Stimulated activated naive CD8-positive, alpha-beta T cell treated with anti-CD3 and anti-CD28 coated beads, Interleukin-15, amount 100 ng/mL, for 72 hours (primary cell): ENCODE data around the gene ZDHHC14.
"Not testable (repeated sequence)": the region's sequence is repeated elsewhere in the genome, so short reads cannot be mapped to it uniquely, and the experiment has no call there.

ENCODE experiments used
- ATAC-seq: fragments of 150-1000 bp; cut with Tn5 transposase; 2 replicates; pipeline ENCODE4 v1.10.0; 2021; ENCODE audit warnings: mild to moderate bottlenecking, moderate library complexity
- DNase-seq, 2 donors: peaks; one replicate each; pipeline ENCODE4 v3.0.0; 2021 to 2022
- H3K27ac Mint-ChIP-seq, 2 donors: one replicate each; pipeline ENCODE4 v1.8.0; 2022; ENCODE audit warnings: mild to moderate bottlenecking in 2 of 2, mixed read lengths in 2 of 2, moderate library complexity in 2 of 2
- H3K27me3 Mint-ChIP-seq: one replicate; pipeline ENCODE4 v1.8.0; 2022; ENCODE audit warnings: mixed read lengths
- H3K4me1 Mint-ChIP-seq: one replicate; pipeline ENCODE4 v1.8.0; 2022; ENCODE audit warnings: mild to moderate bottlenecking, mixed read lengths
- H3K4me3 Mint-ChIP-seq, 2 donors: one replicate each; pipeline ENCODE4 v1.8.0; 2022; ENCODE audit warnings: mild to moderate bottlenecking in 2 of 2, mixed read lengths in 2 of 2, moderate library complexity in 1 of 2
- H3K9me3 Mint-ChIP-seq, 2 donors: one replicate each; pipeline ENCODE4 v1.8.0; 2022; ENCODE audit warnings: mixed read lengths in 2 of 2

Gene ZDHHC14

DNA sequence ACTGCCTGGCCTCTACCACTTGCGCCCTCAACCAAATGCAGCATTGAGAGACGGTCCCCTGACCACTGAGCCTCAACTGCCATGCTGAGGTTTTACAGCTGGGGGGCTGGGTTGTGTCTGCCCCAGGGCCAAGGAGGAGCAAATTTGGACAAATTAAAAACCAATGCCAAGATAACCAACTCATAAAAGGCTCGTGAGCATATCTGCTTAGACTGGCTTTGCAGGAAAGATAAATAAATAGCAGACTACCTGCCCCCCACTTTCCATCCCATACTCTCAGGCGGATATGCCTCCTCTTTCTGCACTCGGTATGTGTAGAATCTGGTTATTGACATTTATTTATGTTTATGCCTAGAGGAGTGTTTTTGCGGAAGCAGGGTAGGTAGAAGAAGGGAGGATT is 76.8 kb downstream of the ZDHHC14 start:
- ATAC-seq (no peak), DNase-seq (no peak)
- H3K27ac Mint-ChIP-seq = no peak overlapping the region
- peaks cover 7% of the 10 kb centered on the region for H3K27me3 Mint-ChIP-seq
- H3K9me3 Mint-ChIP-seq = no peaks in the 10 kb centered on the region
- H3K4me1 Mint-ChIP-seq = peaks cover 50% of the 10 kb centered on the region
- H3K4me3 Mint-ChIP-seq = no peak overlapping the region

DNA sequence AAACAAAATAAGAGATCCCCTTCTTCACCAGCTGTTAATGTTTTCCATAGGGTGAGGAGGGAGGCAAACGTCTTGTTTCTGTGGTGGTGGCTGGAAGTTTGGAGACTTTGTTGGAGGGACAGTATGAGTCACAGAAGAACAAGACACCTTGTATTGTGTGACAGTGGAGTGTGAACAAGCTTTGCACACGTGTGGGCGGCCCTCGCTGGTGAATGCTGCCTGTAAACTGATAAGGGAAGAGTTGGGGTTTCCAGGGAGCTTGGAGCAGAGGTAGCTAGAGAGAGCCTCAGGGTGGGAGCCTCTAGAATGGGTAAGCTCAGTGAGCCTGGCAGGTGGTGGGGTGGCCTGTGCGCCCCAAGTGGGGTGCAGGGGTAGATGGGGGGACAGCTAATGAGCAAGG is 78.3 kb downstream of the ZDHHC14 start:
- peak in 1 of 2 donors; percentile 35 for DNase-seq
- no peak for ATAC-seq
- peak overlapping the region; percentile 48 to 68 for H3K4me3 Mint-ChIP-seq

DNA sequence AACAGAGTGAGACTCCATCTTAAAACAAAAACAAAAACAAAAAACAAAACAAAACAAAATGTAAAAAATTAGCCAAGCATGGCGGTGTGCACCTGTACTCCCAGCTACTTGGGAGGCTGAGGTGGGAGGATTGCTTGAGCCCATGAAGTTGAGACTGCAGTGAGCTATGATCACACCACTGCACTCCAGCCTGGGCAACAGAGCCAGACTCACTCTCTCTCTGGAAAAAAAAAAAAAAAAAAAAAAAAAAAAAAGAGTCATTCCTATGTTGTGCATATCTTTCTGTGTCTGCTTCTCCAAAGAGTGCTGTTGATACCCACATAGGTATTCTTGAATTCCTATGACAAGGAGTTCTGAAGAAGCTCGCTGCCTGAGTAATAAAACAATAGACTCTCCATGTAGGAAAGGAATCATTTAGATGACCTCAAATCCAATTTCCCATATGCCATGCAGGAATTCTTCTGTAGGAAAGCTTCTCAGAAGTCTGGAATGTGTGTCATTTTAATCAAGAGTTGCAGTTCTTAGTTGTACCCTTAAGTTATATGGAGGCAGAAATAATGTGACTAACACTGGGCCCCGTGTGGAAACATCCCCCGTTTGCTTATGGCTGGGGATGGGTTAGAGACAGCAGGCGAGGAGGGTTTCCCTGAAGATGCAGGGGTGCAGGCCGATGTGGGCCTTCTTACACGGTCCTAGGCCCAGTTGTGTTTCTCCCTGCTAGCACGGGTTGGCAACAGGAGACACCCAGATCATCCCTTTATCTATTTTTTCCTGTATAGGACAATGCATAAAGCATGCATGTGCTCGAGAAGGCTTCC is 79.4 kb downstream of the ZDHHC14 start:
- H3K27ac Mint-ChIP-seq = peak overlapping the region; percentile 40 to 95
- peaks cover 62% of the 10 kb centered on the region for H3K4me1 Mint-ChIP-seq
- H3K4me3 Mint-ChIP-seq = peak overlapping the region; percentile 3 to 11
- H3K27me3 Mint-ChIP-seq = peaks cover 2% of the 10 kb centered on the region
- H3K9me3 Mint-ChIP-seq = no peaks in the 10 kb centered on the region
- ATAC-seq (peak; percentile 60), DNase-seq (no peak)

More for the DNA sequence above, 78.3 kb downstream of the ZDHHC14 start:
- Mint-ChIP-seq H3K9me3 (no peaks in the 10 kb centered on the region), H3K27ac (peak overlapping the region; percentile 87 to 91), H3K4me1 (peaks cover 54% of the 10 kb centered on the region), H3K27me3 (peaks cover 7% of the 10 kb centered on the region)

GRCh38 chr6:157461000-157461915 is 80.3 kb downstream of the ZDHHC14 start:
- H3K27me3 Mint-ChIP-seq = no peaks in the 10 kb centered on the region
- peaks cover 59% of the 10 kb centered on the region for H3K4me1 Mint-ChIP-seq
- DNase-seq (peak; percentile 81 to 92), ATAC-seq (peak; percentile 91)
- H3K4me3 Mint-ChIP-seq = peak overlapping the region; percentile 34 to 49
- H3K27ac Mint-ChIP-seq = peak overlapping the region; percentile 86 to 95
- H3K9me3 Mint-ChIP-seq = no peaks in the 10 kb centered on the region

DNA sequence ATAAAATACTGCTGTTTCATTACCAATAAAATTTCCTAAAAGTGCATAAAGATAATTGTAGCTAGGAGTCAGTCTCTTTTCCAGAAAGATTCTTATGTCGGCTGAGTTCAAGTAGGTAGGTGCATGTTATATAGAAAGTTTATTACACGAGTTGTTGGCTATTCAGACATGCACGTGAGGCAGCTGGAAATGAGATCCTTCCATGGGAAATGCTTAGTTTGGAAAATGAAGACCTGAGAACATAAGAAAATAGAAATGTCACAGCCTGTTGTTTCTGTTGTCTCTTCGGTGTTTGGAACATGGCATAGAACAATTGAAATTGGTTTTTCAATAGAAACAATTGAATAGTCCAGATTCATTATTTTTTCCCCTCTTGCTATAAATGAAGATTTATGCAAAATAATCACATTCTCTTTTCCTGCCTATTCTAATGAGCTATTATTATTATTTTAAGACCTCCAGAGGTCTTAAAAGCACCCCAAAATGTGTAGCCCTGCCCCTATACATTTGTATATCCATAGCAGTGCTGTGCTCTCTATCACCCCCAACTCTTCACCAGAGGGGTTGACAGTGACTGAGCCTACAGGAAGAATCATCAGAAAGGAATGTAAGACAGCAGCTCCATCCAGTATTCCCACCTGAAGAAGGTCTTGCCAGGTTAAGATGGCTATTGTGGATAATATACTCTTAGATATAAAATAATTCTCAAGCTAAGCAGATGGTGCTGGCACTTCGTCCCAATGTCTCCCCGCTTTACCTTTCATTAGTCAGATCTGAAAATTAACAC is 82.2 kb downstream of the ZDHHC14 start:
- no peak overlapping the region for H3K27ac Mint-ChIP-seq

DNA sequence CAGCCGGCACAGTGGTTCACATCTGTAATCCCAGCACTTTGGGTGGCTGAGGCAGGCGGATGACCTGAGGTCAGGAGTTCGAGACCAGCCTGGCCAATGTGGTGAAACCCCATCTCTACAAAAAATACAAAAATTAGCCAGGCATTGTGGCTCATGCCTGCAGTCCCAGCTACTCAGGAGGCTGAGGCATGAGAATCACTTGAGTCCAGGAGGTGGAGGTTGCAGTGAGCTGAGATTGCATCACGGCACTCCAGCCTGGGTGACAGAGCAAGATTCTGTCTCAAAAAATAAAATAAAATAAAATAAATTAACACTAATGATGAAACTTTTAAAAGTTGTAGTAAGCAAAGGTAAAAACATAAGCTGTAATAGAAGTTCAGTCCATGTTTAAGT is 82.7 kb downstream of the ZDHHC14 start:
- H3K27ac Mint-ChIP-seq, DNase-seq, H3K27me3 Mint-ChIP-seq, H3K4me3 Mint-ChIP-seq, H3K9me3 Mint-ChIP-seq, ATAC-seq: not testable (repeated sequence)
- peaks cover 56% of the 10 kb centered on the region for H3K4me1 Mint-ChIP-seq

More for the DNA sequence above, 82.2 kb downstream of the ZDHHC14 start:
- H3K4me3 Mint-ChIP-seq = no peak overlapping the region
- H3K9me3 Mint-ChIP-seq = no peaks in the 10 kb centered on the region
- ATAC-seq (no peak), DNase-seq (no peak)
- peaks cover 50% of the 10 kb centered on the region for H3K4me1 Mint-ChIP-seq
- peaks cover 3% of the 10 kb centered on the region for H3K27me3 Mint-ChIP-seq

DNA sequence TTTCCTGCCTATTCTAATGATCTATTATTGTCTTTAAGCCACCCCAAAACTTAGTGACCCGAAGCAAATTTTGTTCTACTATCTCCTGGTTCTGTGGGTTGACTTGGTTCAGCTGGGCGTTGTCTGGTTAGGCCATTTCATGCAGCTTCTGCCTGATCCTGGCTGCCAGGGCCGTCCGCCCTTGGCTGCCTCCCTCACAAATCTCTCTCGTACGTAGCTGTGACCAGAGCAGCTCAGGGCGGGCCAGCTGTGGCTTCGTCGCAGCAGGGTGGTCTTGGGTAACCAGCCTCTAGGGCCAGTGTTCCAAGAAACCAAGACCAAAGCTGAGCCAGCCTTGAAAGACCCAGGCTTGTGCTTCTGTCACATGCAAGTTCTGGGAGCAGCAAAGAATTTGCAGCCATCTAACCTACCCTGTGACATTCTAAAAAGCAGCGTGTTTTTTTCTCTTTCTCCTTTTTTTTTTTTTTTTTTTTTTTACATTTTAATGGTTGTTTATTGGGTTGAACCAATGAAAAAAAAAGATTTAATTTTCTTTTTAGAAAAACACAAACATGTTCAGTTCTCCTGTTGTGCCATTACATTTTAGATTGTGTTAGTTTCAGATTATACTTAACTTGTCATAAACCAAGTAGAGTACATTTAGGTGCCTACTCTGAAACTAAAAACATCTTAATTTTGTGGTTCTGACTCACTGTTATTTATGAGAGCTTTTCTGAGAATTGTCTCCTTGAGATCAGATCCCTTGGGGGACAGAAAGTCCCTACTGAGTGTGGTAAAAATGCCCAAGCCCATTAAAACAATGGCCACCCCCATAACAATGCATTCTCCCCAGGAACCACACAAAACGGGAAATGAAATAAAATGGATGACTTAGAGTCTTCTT is 83.9 kb downstream of the ZDHHC14 start:
- Mint-ChIP-seq H3K9me3 (no peaks in the 10 kb centered on the region), H3K4me3 (peak overlapping the region; percentile 55 to 67), H3K27me3 (peaks cover 8% of the 10 kb centered on the region), H3K4me1 (peaks cover 58% of the 10 kb centered on the region), H3K27ac (peak overlapping the region; percentile 93 to 97)
- DNase-seq = peak in 1 of 2 donors; percentile 34
- ATAC-seq = peak; percentile 76

DNA sequence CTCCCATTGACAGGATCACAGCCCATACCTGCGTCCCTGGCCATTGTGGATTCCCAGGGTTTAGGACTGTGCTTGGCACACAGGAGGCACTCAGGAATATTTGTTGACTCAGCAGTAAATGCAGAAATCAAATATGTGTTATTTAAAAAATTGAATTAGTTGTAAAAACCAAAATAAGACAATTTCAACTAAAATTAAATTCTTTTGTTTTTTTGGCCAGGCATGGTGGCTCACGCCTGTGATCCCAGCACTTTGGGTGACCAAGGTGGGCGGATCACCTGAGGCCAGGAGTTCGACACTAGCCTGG is 85.3 kb downstream of the ZDHHC14 start:
- no peak overlapping the region for H3K4me3 Mint-ChIP-seq
- H3K27me3 Mint-ChIP-seq = peaks cover 8% of the 10 kb centered on the region
- peaks cover 47% of the 10 kb centered on the region for H3K4me1 Mint-ChIP-seq
- H3K9me3 Mint-ChIP-seq = no peaks in the 10 kb centered on the region
- no peak overlapping the region for H3K27ac Mint-ChIP-seq
- ATAC-seq (no peak), DNase-seq (no peak)

DNA sequence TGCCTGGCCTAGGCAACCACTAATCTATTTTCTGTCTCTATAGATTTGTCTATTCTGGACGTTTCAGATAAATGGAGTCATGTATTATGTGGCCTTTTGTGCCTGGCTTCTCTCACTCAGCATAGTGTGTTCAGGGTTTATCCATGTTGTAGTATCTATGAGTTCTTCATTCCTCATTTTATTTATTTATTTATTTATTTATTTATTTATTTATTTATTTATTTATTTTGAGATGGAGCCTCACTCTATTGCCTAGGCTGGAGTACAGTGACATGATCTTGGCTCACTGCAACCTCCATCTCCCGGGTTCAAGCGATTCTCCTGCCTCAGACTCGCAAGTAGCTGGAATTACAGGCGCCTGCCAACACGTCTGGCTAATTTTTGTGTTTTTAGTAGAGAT is 86.3 kb downstream of the ZDHHC14 start:
- H3K4me1 Mint-ChIP-seq = peaks cover 47% of the 10 kb centered on the region
- H3K4me3 Mint-ChIP-seq, H3K27ac Mint-ChIP-seq, H3K9me3 Mint-ChIP-seq, DNase-seq, ATAC-seq, H3K27me3 Mint-ChIP-seq: not testable (repeated sequence)

DNA sequence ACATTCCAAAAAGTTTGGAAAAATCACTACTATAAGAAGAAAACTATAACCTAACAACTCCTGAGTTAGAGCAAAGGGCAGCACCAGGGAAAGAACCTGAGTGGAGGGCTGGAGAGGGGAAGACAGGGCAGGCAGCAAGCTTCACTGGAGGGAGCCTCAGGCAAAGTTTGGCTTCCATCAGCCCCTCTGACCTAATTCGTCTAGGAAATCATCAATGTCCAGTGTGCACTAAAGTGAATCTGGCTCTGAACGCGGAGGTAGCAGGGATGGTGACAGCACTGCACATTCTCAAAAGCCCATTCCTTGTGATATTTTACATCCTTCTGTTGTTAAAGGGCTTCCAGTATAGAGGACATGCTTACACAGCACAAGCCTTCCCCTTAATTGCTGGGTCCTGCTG is 87.1 kb downstream of the ZDHHC14 start:
- DNase-seq (no peak), ATAC-seq (no peak)
- no peaks in the 10 kb centered on the region for H3K9me3 Mint-ChIP-seq
- H3K4me1 Mint-ChIP-seq = peaks cover 41% of the 10 kb centered on the region
- no peak overlapping the region for H3K27ac Mint-ChIP-seq
- H3K4me3 Mint-ChIP-seq = no peak overlapping the region
- peaks cover 8% of the 10 kb centered on the region for H3K27me3 Mint-ChIP-seq

- H3K4me1 Mint-ChIP-seq = peaks cover 41% of the 10 kb centered on the region
Observed at GRCh38 chr6:157468574-157468973, 87.6 kb downstream of the ZDHHC14 start.

DNA sequence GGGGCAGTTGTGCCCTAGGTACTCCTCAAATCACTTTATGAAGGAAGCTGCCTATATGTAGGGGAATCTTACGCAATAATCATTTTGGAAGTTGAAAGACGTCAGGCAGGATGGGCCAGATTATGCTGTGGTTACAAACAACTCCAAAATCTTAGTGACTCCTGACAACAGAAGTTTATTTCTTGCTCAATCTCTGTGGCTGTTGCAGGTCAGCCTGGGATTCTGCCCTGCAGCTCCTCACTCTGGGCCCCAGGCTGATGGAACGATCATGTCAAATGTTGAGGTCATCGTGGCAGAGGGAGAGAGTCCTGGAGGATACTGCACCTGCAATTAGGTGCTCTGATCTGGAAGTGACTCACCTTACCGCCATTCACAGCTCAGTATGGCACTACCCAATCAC is 88.4 kb downstream of the ZDHHC14 start:
- Mint-ChIP-seq H3K27ac (peak overlapping the region in 1 of 2 donors; percentile 53), H3K9me3 (no peaks in the 10 kb centered on the region), H3K4me3 (no peak overlapping the region), H3K4me1 (peaks cover 40% of the 10 kb centered on the region), H3K27me3 (peaks cover 8% of the 10 kb centered on the region)
- ATAC-seq (no peak), DNase-seq (no peak)

More at GRCh38 chr6:157468574-157468973, 87.6 kb downstream of the ZDHHC14 start:
- ATAC-seq (no peak), DNase-seq (no peak)
- no peaks in the 10 kb centered on the region for H3K9me3 Mint-ChIP-seq
- H3K27ac Mint-ChIP-seq = no peak overlapping the region
- no peak overlapping the region for H3K4me3 Mint-ChIP-seq
- H3K27me3 Mint-ChIP-seq = peaks cover 8% of the 10 kb centered on the region

DNA sequence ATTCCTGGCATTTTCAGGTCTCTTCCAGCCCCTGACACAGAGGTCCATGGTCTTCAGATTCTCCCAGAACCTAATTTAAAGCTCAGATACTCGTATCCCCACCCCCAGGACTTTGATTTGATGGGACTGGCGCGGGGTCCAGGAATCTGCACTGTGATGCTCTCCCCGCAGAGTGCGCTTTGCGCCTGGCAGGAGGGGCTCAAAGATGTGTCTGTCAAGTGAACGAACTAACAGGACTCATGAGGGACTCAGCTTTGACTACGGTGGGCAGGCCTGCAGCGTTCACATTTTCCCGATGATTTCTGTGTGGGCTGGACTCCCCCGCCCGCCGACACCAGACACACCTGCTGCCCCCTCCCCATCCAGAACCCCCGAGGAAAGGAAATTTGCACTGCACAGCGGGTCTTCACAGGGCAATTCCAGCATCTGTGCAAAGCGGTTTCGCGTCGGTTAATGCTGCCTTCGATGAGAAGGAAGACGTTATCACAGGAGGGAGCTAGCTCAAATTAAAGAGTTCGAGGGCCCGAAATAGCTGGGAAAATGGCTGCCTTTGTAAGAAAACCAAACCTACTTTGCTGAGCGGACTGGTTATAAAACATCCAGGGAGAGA is 90.2 kb downstream of the ZDHHC14 start:
- DNase-seq (no peak), ATAC-seq (no peak)
- Mint-ChIP-seq H3K27me3 (peaks cover 17% of the 10 kb centered on the region), H3K27ac (no peak overlapping the region), H3K4me1 (peaks cover 38% of the 10 kb centered on the region), H3K4me3 (no peak overlapping the region), H3K9me3 (no peaks in the 10 kb centered on the region)
